Brain microvascular endothelial cell (primary cell): ENCODE results near the gene HSPA12B.
A peak's percentile ranks its signal among the peaks of the same experiment; 100 is the strongest.

ENCODE experiments used
- DNase-seq: peaks from one replicate; pipeline ENCODE4 v3.0.0-alpha.2; 2020
- H3K27ac ChIP-seq: fragments of 250-450 bp; sonication (Bioruptor Pico); 2 replicates; pipeline ENCODE4 v1.5.1; 2020; ENCODE audit warnings: mild to moderate bottlenecking, moderate library complexity
- H3K27me3 ChIP-seq: fragments of 250-450 bp; sonication (Bioruptor Pico); replicated peaks from 2 replicates; pipeline ENCODE4 v1.5.1; 2020; ENCODE audit warnings: mild to moderate bottlenecking
- H3K36me3 ChIP-seq: fragments of 250-450 bp; sonication (Bioruptor Pico); replicated peaks from 2 replicates; pipeline ENCODE4 v1.5.1; 2020; ENCODE audit warnings: mild to moderate bottlenecking
- H3K4me3 ChIP-seq: 2 replicates; pipeline ENCODE4 v1.5.1; 2011; ENCODE audit warnings: low read depth, mild to moderate bottlenecking, control low read depth, low read length, moderate library complexity
- in situ Hi-C: cut with HindIII; loops from 2 replicates; pipeline ENCODE4 v1.10.0; 2017; ENCODE audit warnings: low sequenced_read_pairs, low pct_ligation_motif_present
- TF ChIP-seq, protein P1 (sequence below): IDR thresholded peaks from 2 replicates; pipeline ENCODE4 v1.5.1; 2011; ENCODE audit warnings: low read depth, mild to moderate bottlenecking, moderate library complexity, low read length, control low read depth, inconsistent platforms; ENCODE audit errors: missing control alignments

HSPA12B gene

DNA sequence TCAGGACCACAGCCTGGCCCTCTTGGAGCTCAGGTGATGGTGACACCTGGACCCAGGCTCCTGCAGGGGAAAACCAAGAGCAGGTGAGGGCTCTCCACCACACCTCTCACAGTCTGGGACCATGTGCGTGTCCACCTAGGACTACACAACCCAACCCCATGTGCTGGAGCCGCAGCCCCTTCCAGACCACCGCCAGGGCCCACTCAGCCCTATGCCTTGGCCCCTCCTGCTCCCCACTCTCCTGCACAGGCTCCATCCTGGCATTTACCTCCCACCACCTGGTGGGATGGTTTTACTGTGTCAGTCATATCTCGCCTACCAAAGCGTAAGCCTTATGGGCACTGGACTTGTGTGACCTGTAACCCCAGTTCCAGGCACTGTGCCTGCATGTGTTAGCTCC is 37.6 kb upstream of the HSPA12B start:
- TF ChIP-seq, protein P1, sequence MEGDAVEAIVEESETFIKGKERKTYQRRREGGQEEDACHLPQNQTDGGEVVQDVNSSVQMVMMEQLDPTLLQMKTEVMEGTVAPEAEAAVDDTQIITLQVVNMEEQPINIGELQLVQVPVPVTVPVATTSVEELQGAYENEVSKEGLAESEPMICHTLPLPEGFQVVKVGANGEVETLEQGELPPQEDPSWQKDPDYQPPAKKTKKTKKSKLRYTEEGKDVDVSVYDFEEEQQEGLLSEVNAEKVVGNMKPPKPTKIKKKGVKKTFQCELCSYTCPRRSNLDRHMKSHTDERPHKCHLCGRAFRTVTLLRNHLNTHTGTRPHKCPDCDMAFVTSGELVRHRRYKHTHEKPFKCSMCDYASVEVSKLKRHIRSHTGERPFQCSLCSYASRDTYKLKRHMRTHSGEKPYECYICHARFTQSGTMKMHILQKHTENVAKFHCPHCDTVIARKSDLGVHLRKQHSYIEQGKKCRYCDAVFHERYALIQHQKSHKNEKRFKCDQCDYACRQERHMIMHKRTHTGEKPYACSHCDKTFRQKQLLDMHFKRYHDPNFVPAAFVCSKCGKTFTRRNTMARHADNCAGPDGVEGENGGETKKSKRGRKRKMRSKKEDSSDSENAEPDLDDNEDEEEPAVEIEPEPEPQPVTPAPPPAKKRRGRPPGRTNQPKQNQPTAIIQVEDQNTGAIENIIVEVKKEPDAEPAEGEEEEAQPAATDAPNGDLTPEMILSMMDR: no peak
- no peak overlapping the region for H3K4me3 ChIP-seq
- no peak for DNase-seq
- in situ Hi-C loops: no loop called here
- H3K27ac ChIP-seq: no peak overlapping the region
- H3K36me3 ChIP-seq: no peaks in the 10 kb centered on the region
- H3K27me3 ChIP-seq: no peaks in the 10 kb centered on the region

DNA sequence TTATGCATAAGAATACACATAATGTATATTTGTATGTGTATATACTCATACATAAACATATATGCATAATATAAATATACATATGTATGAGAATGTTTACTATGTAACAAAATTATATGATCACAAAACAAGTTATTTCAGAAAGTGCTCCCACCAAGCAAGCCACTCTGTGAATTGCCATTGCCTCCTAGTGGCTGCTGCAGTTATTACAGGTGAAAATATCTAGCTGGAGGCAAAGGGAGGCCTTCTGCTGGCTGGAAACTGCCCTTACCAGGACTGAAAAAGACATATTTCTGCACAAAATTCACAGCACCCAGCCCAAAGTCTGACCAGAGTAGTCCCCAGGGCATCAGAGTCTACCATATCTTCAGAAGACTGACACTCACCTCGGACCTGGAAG is 36.3 kb upstream of the HSPA12B start:
- H3K36me3 ChIP-seq: no peaks in the 10 kb centered on the region
- H3K27me3 ChIP-seq: no peaks in the 10 kb centered on the region
- in situ Hi-C loops: no loop called here
- no peak overlapping the region for H3K27ac ChIP-seq
- TF ChIP-seq, protein P1: peak; percentile 68
- H3K4me3 ChIP-seq: no peak overlapping the region
- no peak for DNase-seq

DNA sequence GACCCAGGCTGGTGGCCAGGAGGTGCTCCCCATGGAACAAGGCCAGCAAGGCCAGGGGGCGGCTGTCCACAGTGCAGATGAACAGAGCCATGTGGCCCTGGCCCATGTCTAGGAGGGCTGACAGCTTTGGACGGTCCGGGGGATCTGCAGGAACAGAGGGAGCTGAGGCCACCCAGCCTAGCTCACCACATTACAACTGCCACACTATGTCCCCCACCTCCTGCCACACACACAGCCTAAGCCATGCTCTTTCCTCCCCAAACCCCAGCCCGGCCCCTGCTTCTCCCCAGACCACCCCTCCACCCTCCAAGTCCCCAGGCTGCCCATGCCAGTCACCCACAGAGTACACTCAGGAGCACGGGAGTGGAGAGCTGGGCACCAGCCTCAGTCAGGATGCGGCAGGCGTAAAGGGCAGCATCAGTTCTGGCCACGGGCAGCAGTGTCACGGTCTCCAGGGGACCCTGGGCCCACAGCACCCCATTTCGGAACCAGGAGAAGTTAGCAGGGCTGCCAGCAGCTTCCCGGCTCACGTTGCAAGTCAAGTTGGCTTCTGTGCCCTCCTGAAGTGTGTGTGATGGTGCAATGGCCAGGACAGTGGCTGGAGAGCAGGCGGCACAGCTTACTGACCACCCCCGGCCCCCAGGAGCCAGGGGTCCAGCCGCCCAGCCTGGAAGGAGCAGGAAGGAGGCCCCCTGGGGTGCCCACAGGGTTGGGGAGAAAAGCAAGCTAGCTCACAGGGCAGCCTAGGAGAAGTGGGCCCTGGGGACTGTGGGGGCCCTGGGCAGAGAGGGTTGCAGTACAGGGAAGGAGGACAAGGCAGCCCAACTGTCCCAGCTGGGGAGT is 35.5 kb upstream of the HSPA12B start:
- H3K27me3 ChIP-seq: no peaks in the 10 kb centered on the region
- no peak overlapping the region for H3K4me3 ChIP-seq
- no peak for DNase-seq
- TF ChIP-seq, protein P1: no peak
- no peak overlapping the region for H3K27ac ChIP-seq
- H3K36me3 ChIP-seq: no peaks in the 10 kb centered on the region
- in situ Hi-C loops: no loop called here

DNA sequence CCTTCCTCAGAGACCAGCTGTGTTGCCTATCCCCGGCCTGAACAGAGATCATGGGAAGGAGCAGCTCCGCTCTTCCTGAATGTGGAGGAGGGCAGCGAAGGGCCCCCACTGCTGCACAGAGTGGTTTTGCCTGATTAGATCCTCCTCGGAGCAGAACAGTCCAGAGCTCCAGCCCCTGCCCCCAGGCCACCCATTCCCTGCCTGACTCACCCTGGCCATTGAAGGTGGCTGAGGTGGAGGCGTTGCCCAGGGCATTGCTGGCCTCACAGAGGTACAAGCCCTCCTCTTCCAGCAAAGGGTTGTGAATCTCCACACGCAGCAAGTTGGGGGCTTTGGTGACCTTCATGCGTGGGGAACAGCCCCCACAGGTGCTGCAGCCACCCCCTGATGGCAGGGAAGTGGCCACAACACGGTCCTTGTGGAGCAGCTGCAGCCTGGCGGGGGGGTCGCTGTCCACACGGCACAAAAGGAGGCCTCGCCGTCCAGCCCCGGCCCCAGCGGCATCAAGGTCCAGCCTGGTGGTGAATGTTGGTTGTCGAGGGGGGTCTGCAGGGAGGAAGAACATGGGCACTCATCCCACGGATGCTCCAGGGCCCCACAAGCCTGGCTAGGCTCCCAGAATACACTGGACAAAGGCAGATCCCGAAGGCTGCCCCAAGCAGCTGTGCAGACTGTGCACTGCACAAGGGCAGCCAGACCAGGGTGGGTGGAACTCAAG is 34.7 kb upstream of the HSPA12B start:
- no peak overlapping the region for H3K4me3 ChIP-seq
- H3K36me3 ChIP-seq: no peaks in the 10 kb centered on the region
- no peak overlapping the region for H3K27ac ChIP-seq
- TF ChIP-seq, protein P1: no peak
- no peak for DNase-seq
- H3K27me3 ChIP-seq: no peaks in the 10 kb centered on the region
- in situ Hi-C loops: no loop called here

DNA sequence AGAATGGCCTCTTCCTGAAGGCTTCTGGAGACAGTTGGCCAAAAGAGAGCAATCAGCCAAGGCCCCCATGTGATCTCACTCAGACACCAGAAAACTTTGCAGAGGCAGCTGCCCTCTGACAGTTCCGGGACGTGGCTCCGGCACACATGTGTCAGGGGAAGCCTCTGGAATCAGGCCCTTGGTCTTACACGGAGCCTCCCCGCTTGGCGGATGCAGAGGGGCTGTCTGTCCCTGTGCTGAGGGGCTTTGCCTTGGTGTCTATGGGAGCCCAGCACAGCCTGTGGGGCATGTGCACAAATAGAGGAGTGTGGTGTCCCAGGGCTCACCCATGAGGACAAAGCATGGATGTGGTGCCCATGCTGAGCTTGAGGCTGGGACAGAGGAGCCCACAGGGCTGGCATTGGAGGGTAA is 33.9 kb upstream of the HSPA12B start:
- TF ChIP-seq, protein P1: no peak
- H3K4me3 ChIP-seq: no peak overlapping the region
- H3K27me3 ChIP-seq: no peaks in the 10 kb centered on the region
- in situ Hi-C loops: no loop called here
- DNase-seq: no peak
- H3K27ac ChIP-seq: no peak overlapping the region
- H3K36me3 ChIP-seq: no peaks in the 10 kb centered on the region

DNA sequence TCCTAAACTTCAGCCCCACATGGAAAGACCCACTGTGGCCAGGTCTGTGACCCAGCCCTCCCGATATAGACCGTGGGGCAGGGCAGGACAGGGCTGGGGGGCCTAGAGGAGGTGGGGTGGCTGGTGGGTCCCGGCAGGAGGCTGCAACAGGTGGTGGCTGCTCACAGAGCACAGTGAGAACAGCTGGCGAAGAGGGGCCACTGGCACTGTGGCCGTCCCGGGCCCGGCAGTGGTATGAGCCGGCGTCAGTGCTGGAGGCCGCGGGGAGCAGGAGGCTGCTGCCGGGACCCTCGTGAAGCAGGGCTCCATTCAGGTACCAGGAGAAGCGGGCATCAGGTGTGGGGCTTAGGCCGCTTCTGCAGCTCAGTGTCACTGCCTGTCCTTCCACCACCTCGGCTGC is 33.4 kb upstream of the HSPA12B start:
- Histone ChIP-seq H3K36me3 (no peaks in the 10 kb centered on the region), H3K27me3 (no peaks in the 10 kb centered on the region), H3K4me3 (no peak overlapping the region), H3K27ac (no peak overlapping the region)
- TF ChIP-seq, protein P1: no peak
- in situ Hi-C loops: no loop called here
- no peak for DNase-seq
